GM12878 (cell line): ENCODE measurements around the gene CETN1. TPM values are rescaled to one million over a fixed set of nuclear protein-coding genes. Genes with fewer than 3 reads are reported as not detected.

Experiments used
- ATAC-seq: fragments of 200-7000 bp; cut with Tn5 transposase; 3 replicates; pipeline ENCODE4 v1.9.1; 2020; ENCODE audit warnings: mild to moderate bottlenecking, moderate library complexity
- BruUV-seq: library from RNA; stranded (reverse); fragments of 400-500 nt; replicated peaks from 2 replicates; lab custom pipeline; 2021; lab: Mats Ljungman, UMichigan
- CTCF ChIA-PET: fragments of 300-600 bp; sonication (Branson Sonifier 250); formaldehyde crosslinking; extraction: SDS; loops from one replicate; lab custom pipeline; 2021; ENCODE audit warnings: inconsistent platforms; lab: Yijun Ruan, JAX
- POLR2A ChIA-PET: fragments of 350-600 bp; formaldehyde crosslinking; extraction: SDS; loops from one replicate; lab custom pipeline; 2021; ENCODE audit warnings: inconsistent platforms; lab: Charles Lee
- RAD21 ChIA-PET: fragments of 300-600 bp; sonication (Branson Sonifier 250); formaldehyde crosslinking; loops from one replicate; lab custom pipeline; 2023; ENCODE audit warnings: antibody characterized with exemption; ENCODE audit not compliant: unreplicated experiment; lab: Charles Lee
- SMC1A ChIA-PET: fragments of 300-600 bp; sonication (Branson Sonifier 250); formaldehyde crosslinking; loops from one replicate; lab custom pipeline; 2023; ENCODE audit not compliant: unreplicated experiment, uncharacterized antibody; lab: Charles Lee
- DNase-seq: peaks from one replicate; pipeline ENCODE4 v3.0.0-alpha.2; 2011; ENCODE audit warnings: low read depth, low spot score
- FAIRE-seq: peaks from 3 replicates; lab custom pipeline; 2011; peaks lifted over from hg19 to GRCh38; lab: Jason Lieb, UNC
- H2AFZ ChIP-seq: 2 replicates; pipeline ENCODE4 v1.6.0; 2011; ENCODE audit warnings: low read depth, low read length, control low read depth; ENCODE audit not compliant: control insufficient read depth
- H3K27ac ChIP-seq: 2 replicates; pipeline ENCODE4 v1.5.1; 2011; ENCODE audit warnings: control low read depth; ENCODE audit not compliant: control insufficient read depth, insufficient read depth
- H3K27me3 ChIP-seq, 2 experiments: replicated peaks in 1 of 2; 2 replicates each; pipeline versions ENCODE4 v1.6.0 to v1.6.1; 2011; ENCODE audit warnings: low read length in 1 of 2; ENCODE audit not compliant: control insufficient read depth in 2 of 2, insufficient read depth in 2 of 2
- H3K36me3 ChIP-seq, 2 experiments: 2 replicates each; pipeline ENCODE4 v1.5.1; 2011; ENCODE audit warnings: low read length in 1 of 2; ENCODE audit not compliant: control insufficient read depth in 2 of 2, insufficient read depth in 2 of 2
- H3K4me1 ChIP-seq: 2 replicates; pipeline ENCODE4 v1.6.1; 2011; ENCODE audit warnings: mild to moderate bottlenecking, low read length, moderate library complexity, mixed read lengths; ENCODE audit not compliant: control insufficient read depth, insufficient read depth
- H3K4me2 ChIP-seq: 2 replicates; pipeline ENCODE4 v1.6.0; 2011; ENCODE audit warnings: control low read depth; ENCODE audit not compliant: control insufficient read depth, insufficient read depth
- H3K4me3 ChIP-seq: fragments of 200-600 bp; sonication (generic); 2 replicates; pipeline ENCODE4 v1.5.1; 2016
- H3K79me2 ChIP-seq: 2 replicates; pipeline ENCODE4 v1.6.0; 2011; ENCODE audit warnings: low read length; ENCODE audit not compliant: control insufficient read depth, insufficient read depth
- H3K9ac ChIP-seq: 2 replicates; pipeline ENCODE4 v1.8.0; 2011; ENCODE audit warnings: low read length, control low read depth, mixed read lengths; ENCODE audit not compliant: control insufficient read depth, insufficient read depth
- H3K9me3 ChIP-seq: replicated peaks from 3 replicates; pipeline ENCODE4 v1.5.1; 2011; ENCODE audit warnings: mild to moderate bottlenecking, low read length; ENCODE audit not compliant: control insufficient read depth, insufficient read depth
- H4K20me1 ChIP-seq: 2 replicates; pipeline ENCODE4 v1.6.0; 2011; ENCODE audit not compliant: control insufficient read depth, insufficient read depth
- ATF2 ChIP-seq: IDR thresholded peaks from 2 replicates; pipeline ENCODE4 v1.6.1; 2012; ENCODE audit warnings: low read length, inconsistent platforms
- CHD2 ChIP-seq: IDR thresholded peaks from 2 replicates; pipeline ENCODE4 v1.6.1; 2011; ENCODE audit warnings: low read depth, low read length, improper control_type of control experiment, borderline replicate concordance
- GABPA ChIP-seq: IDR thresholded peaks from 2 replicates; pipeline ENCODE4 v1.6.1; 2014; ENCODE audit warnings: antibody characterized with exemption, low read depth, mild to moderate bottlenecking, inconsistent platforms
- NR2C2 ChIP-seq: IDR thresholded peaks from 2 replicates; pipeline ENCODE4 v1.6.1; 2011; ENCODE audit warnings: borderline replicate concordance, low read depth; ENCODE audit not compliant: control insufficient read depth, insufficient read length
- SP1 ChIP-seq: IDR thresholded peaks from one replicate; pipeline ENCODE4 v1.6.1; 2011; ENCODE audit warnings: low read depth, low read length
- ZNF592 ChIP-seq: fragments of 450-650 bp; IDR thresholded peaks from 2 replicates; pipeline ENCODE4 v1.6.1; 2017; ENCODE audit warnings: mild to moderate bottlenecking, moderate library complexity
- WGBS: methylation state at CpG from one replicate; pipeline ENCODE4 v1.1.6; 2016; ENCODE audit warnings: low lambda C conversion rate; ENCODE audit not compliant: insufficient replicate concordance, insufficient coverage; ENCODE audit errors: missing lambda C conversion rate; 5-methylcytosine and 5-hydroxymethylcytosine counted together
- in situ Hi-C: fragments of 300-500 bp; cut with MboI; formaldehyde crosslinking; loops from 9 replicates; pipeline ENCODE4 v1.14.3; 2018; ENCODE audit warnings: mixed read lengths
- intact Hi-C: fragments of 100-400 bp; cut with micrococcal nuclease; formaldehyde crosslinking; loops from one replicate; pipeline ENCODE4 v1.14.2; 2022; ENCODE audit not compliant: unreplicated experiment
- polyA plus RNA-seq, 11 experiments: library from polyadenylated mRNA; depleted of rRNA in 4 of 11; unstranded in 6 of 11; stranded (reverse) in 5 of 11; fragments of >200 nt; fragmentation: Nextera tagmentation in 4 of 11; fragmentation: Illumina TruSeq in 1 of 11; extraction: Ambion mirVana in 4 of 11; extraction: Trizol in 1 of 11; gene quantifications; 1 replicate in 1 of 11; 2 replicates in 10 of 11; pipeline versions ENCODE4 v1.2.1 to v1.2.3, GENCODE V29; 2011 to 2016; ENCODE audit warnings: inconsistent platforms in 2 of 11, missing spikeins in 2 of 11, low read depth in 1 of 11
- total RNA-seq, 4 experiments: library from RNA; depleted of rRNA in 3 of 4; stranded (reverse); fragments of >200 nt in 3 of 4; fragmentation: Illumina TruSeq in 1 of 4; extraction: Trizol in 1 of 4; gene quantifications; 2 replicates each; pipeline versions ENCODE4 v1.2.1 to v1.2.3, GENCODE V29; 2013 to 2021

CETN1 gene
- total and polyA plus RNA-seq, 10 of the 15 experiments (the other 5 are each of a cell fraction or from before 2014, with no cell fraction given) = not detected

DNA sequence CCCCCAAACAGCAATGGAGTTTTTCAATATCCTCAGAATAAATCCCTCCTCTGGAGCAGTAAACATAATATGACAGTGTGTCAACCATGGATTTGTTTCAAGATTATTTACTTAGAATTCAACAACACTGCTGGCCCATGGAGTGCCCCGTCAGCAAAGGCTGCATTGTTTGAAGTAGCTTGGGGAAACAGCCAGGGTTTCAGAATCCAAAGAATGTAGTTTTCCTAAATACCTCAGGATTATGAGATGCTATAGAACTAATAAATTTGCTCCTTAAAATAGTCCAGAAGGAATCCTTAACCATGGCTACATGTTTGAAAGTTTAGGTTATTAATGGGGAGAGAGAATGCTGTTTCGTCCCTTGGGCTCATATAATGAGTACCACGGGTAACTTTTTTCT is 13.1 kb upstream of the CETN1 start:
- H3K9me3 ChIP-seq = no peaks in the 10 kb centered on the region
- ChIA-PET RAD21 (no interaction called here), POLR2A (no interaction called here), CTCF (no interaction called here), SMC1A (no interaction called here)
- FAIRE-seq = no peak
- H3K4me1 ChIP-seq = no peaks in the 10 kb centered on the region
- DNase-seq = no peak
- intact Hi-C loops (no loop called here), in situ Hi-C loops (no loop called here)
- WGBS = 27% methylated on average over 3 of the region's 3 CpGs
- BruUV-seq = no TSS peak
- no peaks in the 10 kb centered on the region for H4K20me1 ChIP-seq
- no peak for TF ChIP-seq CHD2
- TF ChIP-seq SP1 = no peak
- TF ChIP-seq GABPA = no peak
- no peaks in the 10 kb centered on the region; a peak in 2 of 4 replicates for H3K27me3 ChIP-seq
- no peak overlapping the region for H3K4me3 ChIP-seq
- H3K4me2 ChIP-seq = no peak overlapping the region
- no peak overlapping the region for H2AFZ ChIP-seq
- no peaks in the 10 kb centered on the region for H3K36me3 ChIP-seq
- H3K79me2 ChIP-seq = no peaks in the 10 kb centered on the region
- H3K9ac ChIP-seq = no peak overlapping the region
- no peak overlapping the region for H3K27ac ChIP-seq
- no peak for ATAC-seq

DNA sequence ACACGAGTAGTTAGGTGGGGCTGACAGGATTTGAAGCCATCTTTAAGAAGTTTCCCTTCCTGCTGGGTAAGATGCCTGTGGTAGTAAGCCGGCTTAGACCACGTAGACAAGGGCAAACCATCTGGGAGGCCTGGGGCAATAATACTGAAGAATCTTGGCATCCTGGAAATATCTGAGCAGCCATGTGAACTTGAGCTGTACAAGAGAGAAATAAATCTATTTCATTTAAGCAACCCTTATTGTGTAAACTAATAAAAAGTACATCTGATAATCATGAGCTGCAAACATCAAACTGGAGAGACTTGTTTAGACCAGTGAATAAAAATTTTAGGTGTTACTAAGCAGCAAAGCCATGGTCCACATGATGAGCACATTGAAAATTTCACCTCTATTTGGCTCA is 11.4 kb upstream of the CETN1 start:
- no peak overlapping the region for H3K4me2 ChIP-seq
- POLR2A ChIA-PET = no interaction called here
- intact Hi-C loops = no loop called here
- H3K9ac ChIP-seq = no peak overlapping the region
- SMC1A ChIA-PET = no interaction called here
- in situ Hi-C loops = no loop called here
- DNase-seq (no peak), FAIRE-seq (no peak), ATAC-seq (no peak)
- WGBS = 35% methylated on average over 3 of the region's 3 CpGs
- H3K79me2 ChIP-seq = no peaks in the 10 kb centered on the region
- no peaks in the 10 kb centered on the region; a peak in 3 of 4 replicates for H3K27me3 ChIP-seq
- H3K9me3 ChIP-seq = no peaks in the 10 kb centered on the region
- no peaks in the 10 kb centered on the region for H3K36me3 ChIP-seq
- H3K4me3 ChIP-seq = no peak overlapping the region
- RAD21 ChIA-PET = no interaction called here
- no peak overlapping the region for H3K27ac ChIP-seq
- BruUV-seq = no TSS peak
- no peak overlapping the region for H2AFZ ChIP-seq
- CTCF ChIA-PET = interaction anchor here (1.0 kb wide), 1 partner anchor 71 kb away, joined by 3 read pairs; no protein-coding TSS in a partner anchor
- H4K20me1 ChIP-seq = no peaks in the 10 kb centered on the region
- H3K4me1 ChIP-seq = no peaks in the 10 kb centered on the region
- TF ChIP-seq NR2C2 = no peak
- no peak for TF ChIP-seq ZNF592
- TF ChIP-seq ATF2 = no peak
